Suprapubic skin (tissue), 4 donors: ENCODE data around the gene SEMA4C.

ENCODE experiments used
- EP300 ChIP-seq: sonication (generic); formaldehyde crosslinking; IDR thresholded peaks from one replicate; pipeline ENCODE4 v1.6.1; 2017; ENCODE audit warnings: antibody characterized with exemption
- POLR2A ChIP-seq, 2 donors: fragments of 450-650 bp; IDR thresholded peaks; one replicate each; pipeline ENCODE4 v1.6.1; 2017; ENCODE audit warnings: antibody characterized with exemption in 2 of 2, mild to moderate bottlenecking in 2 of 2, moderate library complexity in 2 of 2
- POLR2AphosphoS5 ChIP-seq, 3 donors: sonication (generic); formaldehyde crosslinking; IDR thresholded peaks; one replicate each; pipeline ENCODE4 v1.6.1; 2017; ENCODE audit warnings: antibody characterized with exemption in 3 of 3
- TF ChIP-seq, protein P1 (sequence below), 2 donors: fragments of 200-600 bp in 1 of 2; fragments of 450-650 bp in 1 of 2; sonication (generic) in 1 of 2; IDR thresholded peaks; one replicate each; pipeline ENCODE4 v1.5.1; 2016 to 2019; ENCODE audit warnings: antibody characterized with exemption in 2 of 2, mild to moderate bottlenecking in 1 of 2, moderate library complexity in 1 of 2

DNA sequence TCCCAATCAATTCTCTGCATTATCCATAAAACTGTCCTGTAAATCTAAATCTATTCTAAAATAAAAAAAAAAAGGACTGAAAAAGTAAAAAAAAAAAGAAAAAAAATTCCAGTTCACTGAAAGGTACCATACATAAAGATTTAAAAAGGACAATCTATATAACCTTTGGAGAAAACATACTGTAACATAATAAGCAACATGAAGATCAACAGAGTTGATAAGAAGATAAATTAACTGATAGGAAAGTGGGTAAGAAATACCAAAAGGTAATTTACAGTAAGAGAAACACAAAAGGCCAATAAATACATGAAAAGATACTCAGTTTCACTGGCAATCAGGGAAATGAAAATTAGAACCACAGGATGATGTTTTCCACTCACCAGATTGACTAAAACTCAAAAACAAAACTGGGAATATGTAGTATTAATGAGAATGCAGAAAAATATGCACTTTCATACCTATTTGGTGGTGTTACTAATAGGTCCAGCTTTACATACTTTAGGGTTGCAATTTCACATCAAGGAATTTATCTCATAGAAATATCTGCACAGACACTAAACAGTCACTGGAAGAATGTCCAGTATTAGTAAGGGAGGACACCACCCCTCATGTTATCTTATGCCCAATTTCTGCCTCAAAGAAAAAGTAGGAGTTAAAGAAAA is 48.3 kb upstream of the SEMA4C start:
- TF ChIP-seq, protein P1, sequence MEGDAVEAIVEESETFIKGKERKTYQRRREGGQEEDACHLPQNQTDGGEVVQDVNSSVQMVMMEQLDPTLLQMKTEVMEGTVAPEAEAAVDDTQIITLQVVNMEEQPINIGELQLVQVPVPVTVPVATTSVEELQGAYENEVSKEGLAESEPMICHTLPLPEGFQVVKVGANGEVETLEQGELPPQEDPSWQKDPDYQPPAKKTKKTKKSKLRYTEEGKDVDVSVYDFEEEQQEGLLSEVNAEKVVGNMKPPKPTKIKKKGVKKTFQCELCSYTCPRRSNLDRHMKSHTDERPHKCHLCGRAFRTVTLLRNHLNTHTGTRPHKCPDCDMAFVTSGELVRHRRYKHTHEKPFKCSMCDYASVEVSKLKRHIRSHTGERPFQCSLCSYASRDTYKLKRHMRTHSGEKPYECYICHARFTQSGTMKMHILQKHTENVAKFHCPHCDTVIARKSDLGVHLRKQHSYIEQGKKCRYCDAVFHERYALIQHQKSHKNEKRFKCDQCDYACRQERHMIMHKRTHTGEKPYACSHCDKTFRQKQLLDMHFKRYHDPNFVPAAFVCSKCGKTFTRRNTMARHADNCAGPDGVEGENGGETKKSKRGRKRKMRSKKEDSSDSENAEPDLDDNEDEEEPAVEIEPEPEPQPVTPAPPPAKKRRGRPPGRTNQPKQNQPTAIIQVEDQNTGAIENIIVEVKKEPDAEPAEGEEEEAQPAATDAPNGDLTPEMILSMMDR (IDR thresholded peaks at IDR 0.05) = no peak
- TF ChIP-seq POLR2A (IDR thresholded peaks at IDR 0.05) (no peak), POLR2AphosphoS5 (IDR thresholded peaks at IDR 0.05) (no peak), EP300 (no peak)
